Measurements from ENCODE around the gene FAM83C. TPM values are rescaled to one million over a fixed set of nuclear protein-coding genes. Genes with fewer than 3 reads are reported as not detected.

FAM83C gene
- total RNA-seq, 4 donors from 2014 or later: 29.3 to 68.8 (median 65.0) TPM

- Histone ChIP-seq H3K27ac (peak overlapping the region; percentile 92), H3K27me3 (no peaks in the 10 kb centered on the region), H3K36me3 (peaks cover 21% of the 10 kb centered on the region), H3K4me3 (peak overlapping the region; percentile 74), H3K9me3 (no peaks in the 10 kb centered on the region), H3K4me1 (peaks cover 54% of the 10 kb centered on the region)
- DNase-seq (ENCODE audit: low spot score in 2 of 2): no peak
- WGBS: 43% methylated on average over 10 of the region's 24 CpGs
- TF ChIP-seq POLR2A (IDR thresholded peaks at IDR 0.05): no peak
- TF ChIP-seq EP300 (IDR thresholded peaks at IDR 0.05): no peak
- no peak for TF ChIP-seq CTCF (IDR thresholded peaks at IDR 0.05)
- TF ChIP-seq POLR2AphosphoS5 (IDR thresholded peaks at IDR 0.05): no peak
Measured at GRCh38 chr20:35283441-35284266, 8.6 kb downstream of the FAM83C start.

GRCh38 chr20:35281506-35282101, 10.6 kb downstream of the FAM83C start:
- H3K27me3 ChIP-seq: no peaks in the 10 kb centered on the region
- H3K36me3 ChIP-seq: peaks cover 23% of the 10 kb centered on the region
- WGBS: 95% methylated on average over 10 of the region's 10 CpGs
- no peak for DNase-seq (ENCODE audit: low spot score in 2 of 2)
- TF ChIP-seq CTCF (IDR thresholded peaks at IDR 0.05) (no peak), POLR2A (IDR thresholded peaks at IDR 0.05) (no peak), EP300 (IDR thresholded peaks at IDR 0.05) (no peak), POLR2AphosphoS5 (IDR thresholded peaks at IDR 0.05) (no peak)
- H3K4me1 ChIP-seq: peaks cover 69% of the 10 kb centered on the region
- H3K27ac ChIP-seq: no peak overlapping the region
- no peaks in the 10 kb centered on the region for H3K9me3 ChIP-seq
- no peak overlapping the region for H3K4me3 ChIP-seq

- Histone ChIP-seq H3K4me1 (peaks cover 78% of the 10 kb centered on the region), H3K4me3 (no peak overlapping the region), H3K9me3 (no peaks in the 10 kb centered on the region), H3K36me3 (peaks cover 28% of the 10 kb centered on the region), H3K27me3 (no peaks in the 10 kb centered on the region), H3K27ac (peak overlapping the region; percentile 98)
- WGBS: 80% methylated on average over 3 of the region's 6 CpGs
- TF ChIP-seq POLR2AphosphoS5 (IDR thresholded peaks at IDR 0.05) (no peak), EP300 (IDR thresholded peaks at IDR 0.05) (no peak), POLR2A (IDR thresholded peaks at IDR 0.05) (no peak), CTCF (IDR thresholded peaks at IDR 0.05) (no peak)
- no peak for DNase-seq (ENCODE audit: low spot score in 2 of 2)
Measured at GRCh38 chr20:35280523-35280922, 11.7 kb downstream of the FAM83C start.

- H3K27ac ChIP-seq: peak overlapping the region; percentile 98
- H3K27me3 ChIP-seq: no peaks in the 10 kb centered on the region
- H3K4me3 ChIP-seq: no peak overlapping the region
- no peak for DNase-seq (ENCODE audit: low spot score in 2 of 2)
- H3K9me3 ChIP-seq: no peaks in the 10 kb centered on the region
- H3K36me3 ChIP-seq: peaks cover 36% of the 10 kb centered on the region
- TF ChIP-seq EP300 (IDR thresholded peaks at IDR 0.05): no peak
- no peak for TF ChIP-seq CTCF (IDR thresholded peaks at IDR 0.05)
- no peak for TF ChIP-seq POLR2A (IDR thresholded peaks at IDR 0.05)
- no peak for TF ChIP-seq POLR2AphosphoS5 (IDR thresholded peaks at IDR 0.05)
- H3K4me1 ChIP-seq: peaks cover 71% of the 10 kb centered on the region
- 87% methylated on average over 2 of the region's 7 CpGs for WGBS
Measured at GRCh38 chr20:35279533-35280174, 12.6 kb downstream of the FAM83C start.

- Histone ChIP-seq H3K4me1 (peaks cover 70% of the 10 kb centered on the region), H3K27me3 (no peaks in the 10 kb centered on the region), H3K36me3 (peaks cover 42% of the 10 kb centered on the region), H3K9me3 (no peaks in the 10 kb centered on the region), H3K4me3 (no peak overlapping the region), H3K27ac (peak overlapping the region; percentile 98)
- 79% methylated on average over 5 of the region's 5 CpGs for WGBS
- no peak for DNase-seq (ENCODE audit: low spot score in 2 of 2)
- TF ChIP-seq EP300 (IDR thresholded peaks at IDR 0.05): no peak
- no peak for TF ChIP-seq CTCF (IDR thresholded peaks at IDR 0.05)
- TF ChIP-seq POLR2AphosphoS5 (IDR thresholded peaks at IDR 0.05): no peak
- no peak for TF ChIP-seq POLR2A (IDR thresholded peaks at IDR 0.05)
Measured at GRCh38 chr20:35279040-35279439, 13.2 kb downstream of the FAM83C start.

Data from suprapubic skin (tissue), 4 donors.